HEK293 (cell line): Measurements from ENCODE around the gene CCDC160.

Source experiments
- CTCF ChIA-PET: fragments of 350-600 bp; formaldehyde crosslinking; extraction: SDS; loops from one replicate; lab custom pipeline; 2021; ENCODE audit warnings: antibody characterized with exemption; lab: Yijun Ruan, JAX
- POLR2A ChIA-PET: fragments of 300-600 bp; formaldehyde crosslinking; extraction: SDS; loops from one replicate; lab custom pipeline; 2020; ENCODE audit warnings: antibody characterized with exemption, inconsistent platforms; lab: Yijun Ruan, JAX
- H3K27ac ChIP-seq: fragments of 200-500 bp; sonication (Bioruptor generic); 2 replicates; pipeline ENCODE4 v1.5.1; 2014; ENCODE audit warnings: low read depth, low read length, control low read depth, inconsistent platforms; ENCODE audit errors: extremely low read depth
- H3K36me3 ChIP-seq, 2 experiments: fragments of 200-500 bp in 1 of 2; sonication (Bioruptor generic) in 1 of 2; 1 replicate in 1 of 2; 2 replicates in 1 of 2; pipeline ENCODE4 v1.5.1; 2014 to 2017; ENCODE audit warnings: inconsistent platforms in 2 of 2, low read length in 2 of 2; ENCODE audit not compliant: control insufficient read depth in 2 of 2, insufficient read depth in 1 of 2
- H3K4me1 ChIP-seq: fragments of 200-500 bp; sonication (Bioruptor generic); 2 replicates; pipeline ENCODE4 v1.5.1; 2014; ENCODE audit warnings: mild to moderate bottlenecking, low read length, inconsistent platforms; ENCODE audit not compliant: control insufficient read depth, insufficient read depth
- H3K4me3 ChIP-seq: 2 replicates; pipeline ENCODE4 v1.5.1; 2011; ENCODE audit warnings: low read depth, mild to moderate bottlenecking, control low read depth, low read length, moderate library complexity
- H3K9me3 ChIP-seq: fragments of 200-500 bp; sonication (Bioruptor generic); 2 replicates; pipeline ENCODE4 v1.5.1; 2014; ENCODE audit warnings: low read depth, low read length, inconsistent platforms; ENCODE audit not compliant: control insufficient read depth, insufficient read depth
- GLI2 ChIP-seq: fragments of 450-650 bp; formaldehyde crosslinking; IDR thresholded peaks from 2 replicates; pipeline ENCODE4; 2017; ENCODE audit warnings: missing biosample characterization, missing genetic modification characterization, low read depth, borderline replicate concordance
- INSM2 ChIP-seq: fragments of 450-650 bp; formaldehyde crosslinking; IDR thresholded peaks from 2 replicates; pipeline ENCODE4 v1.5.1; 2016; ENCODE audit warnings: missing biosample characterization, missing genetic modification characterization
- KLF9 ChIP-seq: fragments of 450-650 bp; formaldehyde crosslinking; IDR thresholded peaks from 2 replicates; pipeline ENCODE4 v1.5.1; 2016; ENCODE audit warnings: missing biosample characterization, missing genetic modification characterization, low read depth
- YY2 ChIP-seq: fragments of 450-650 bp; formaldehyde crosslinking; IDR thresholded peaks from 2 replicates; pipeline ENCODE4 v1.5.1; 2016; ENCODE audit warnings: missing biosample characterization, missing genetic modification characterization
- ZFHX2 ChIP-seq: fragments of 450-650 bp; formaldehyde crosslinking; conservative IDR thresholded peaks from 2 replicates; pipeline ENCODE4 v1.5.1; 2016; ENCODE audit warnings: missing biosample characterization, missing genetic modification characterization
- ZNF133 ChIP-seq: fragments of 450-650 bp; formaldehyde crosslinking; IDR thresholded peaks from 2 replicates; pipeline ENCODE4 v1.5.1; 2016; ENCODE audit warnings: missing biosample characterization, missing genetic modification characterization
- ZNF146 ChIP-seq: fragments of 450-650 bp; formaldehyde crosslinking; IDR thresholded peaks from 2 replicates; pipeline ENCODE4 v1.5.1; 2016; ENCODE audit warnings: missing biosample characterization, missing genetic modification characterization
- ZNF175 ChIP-seq: fragments of 450-650 bp; formaldehyde crosslinking; IDR thresholded peaks from 2 replicates; pipeline ENCODE4 v1.5.1; 2016; ENCODE audit warnings: missing biosample characterization, missing genetic modification characterization
- ZNF18 ChIP-seq: fragments of 450-650 bp; formaldehyde crosslinking; IDR thresholded peaks from 2 replicates; pipeline ENCODE4 v1.5.1; 2016; ENCODE audit warnings: missing biosample characterization, missing genetic modification characterization
- ZNF266 ChIP-seq: fragments of 450-650 bp; formaldehyde crosslinking; IDR thresholded peaks from 2 replicates; pipeline ENCODE4 v1.5.1; 2016; ENCODE audit warnings: missing biosample characterization, missing genetic modification characterization, low read depth
- ZNF292 ChIP-seq: fragments of 450-650 bp; formaldehyde crosslinking; IDR thresholded peaks from 2 replicates; pipeline ENCODE4 v1.5.1; 2016; ENCODE audit warnings: low read depth, missing biosample characterization, missing genetic modification characterization, borderline replicate concordance
- ZNF302 ChIP-seq: fragments of 450-650 bp; formaldehyde crosslinking; IDR thresholded peaks from 2 replicates; pipeline ENCODE4 v1.5.1; 2016; ENCODE audit warnings: missing biosample characterization, missing genetic modification characterization, low read depth
- ZNF391 ChIP-seq: fragments of 450-650 bp; formaldehyde crosslinking; IDR thresholded peaks from 2 replicates; pipeline ENCODE4 v1.5.1; 2016; ENCODE audit warnings: low read depth, missing biosample characterization, missing genetic modification characterization, borderline replicate concordance
- ZNF596 ChIP-seq: fragments of 450-650 bp; IDR thresholded peaks from 2 replicates; pipeline ENCODE4 v1.5.0; 2018; ENCODE audit warnings: missing biosample characterization, mild to moderate bottlenecking, missing genetic modification characterization, moderate library complexity
- ZNF777 ChIP-seq: fragments of 450-650 bp; formaldehyde crosslinking; IDR thresholded peaks from 2 replicates; pipeline ENCODE4 v1.5.1; 2017; ENCODE audit warnings: missing biosample characterization, missing genetic modification characterization, borderline replicate concordance
- ZNF843 ChIP-seq: fragments of 450-650 bp; formaldehyde crosslinking; IDR thresholded peaks from 2 replicates; pipeline ENCODE4 v1.5.1; 2016; ENCODE audit warnings: missing biosample characterization, missing genetic modification characterization
- TF ChIP-seq, protein P1 (sequence below): fragments of 450-650 bp; formaldehyde crosslinking; IDR thresholded peaks from 2 replicates; pipeline ENCODE4; 2016; ENCODE audit warnings: missing biosample characterization, missing genetic modification characterization
- TF ChIP-seq, protein P2 (sequence below): fragments of 450-650 bp; formaldehyde crosslinking; IDR thresholded peaks from 2 replicates; pipeline ENCODE4 v1.5.1; 2016; ENCODE audit warnings: missing biosample characterization, missing genetic modification characterization
- TF ChIP-seq, protein P3 (sequence below): fragments of 450-650 bp; formaldehyde crosslinking; IDR thresholded peaks from 2 replicates; pipeline ENCODE4 v1.5.1; 2016; ENCODE audit warnings: missing biosample characterization, missing genetic modification characterization
- TF ChIP-seq, protein P4 (sequence below): fragments of 450-650 bp; formaldehyde crosslinking; conservative IDR thresholded peaks from 2 replicates; pipeline ENCODE4 v1.5.1; 2016; ENCODE audit warnings: low read depth, missing biosample characterization, missing genetic modification characterization
- TF ChIP-seq, protein P5 (sequence below): fragments of 450-650 bp; formaldehyde crosslinking; IDR thresholded peaks from 2 replicates; pipeline ENCODE4 v1.5.1; 2017; ENCODE audit warnings: missing biosample characterization, missing genetic modification characterization
- TF ChIP-seq, protein P6 (sequence below): IDR thresholded peaks from 2 replicates; pipeline ENCODE4 v1.6.1; 2011; ENCODE audit warnings: mild to moderate bottlenecking, low read depth, low read length, borderline replicate concordance

Gene CCDC160

GRCh38 chrX:134287346-134287745 is 50.4 kb downstream of the CCDC160 start:
- TF ChIP-seq, protein P1, sequence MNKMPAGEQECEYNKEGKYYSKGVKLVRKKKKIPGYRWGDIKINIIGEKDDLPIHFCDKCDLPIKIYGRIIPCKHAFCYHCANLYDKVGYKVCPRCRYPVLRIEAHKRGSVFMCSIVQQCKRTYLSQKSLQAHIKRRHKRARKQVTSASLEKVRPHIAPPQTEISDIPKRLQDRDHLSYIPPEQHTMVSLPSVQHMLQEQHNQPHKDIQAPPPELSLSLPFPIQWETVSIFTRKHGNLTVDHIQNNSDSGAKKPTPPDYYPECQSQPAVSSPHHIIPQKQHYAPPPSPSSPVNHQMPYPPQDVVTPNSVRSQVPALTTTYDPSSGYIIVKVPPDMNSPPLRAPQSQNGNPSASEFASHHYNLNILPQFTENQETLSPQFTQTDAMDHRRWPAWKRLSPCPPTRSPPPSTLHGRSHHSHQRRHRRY (tag by site-specific recombination): no peak
- TF ChIP-seq ZNF843 (tag by site-specific recombination): no peak
- TF ChIP-seq INSM2 (tag by site-specific recombination): no peak
- TF ChIP-seq, protein P2, sequence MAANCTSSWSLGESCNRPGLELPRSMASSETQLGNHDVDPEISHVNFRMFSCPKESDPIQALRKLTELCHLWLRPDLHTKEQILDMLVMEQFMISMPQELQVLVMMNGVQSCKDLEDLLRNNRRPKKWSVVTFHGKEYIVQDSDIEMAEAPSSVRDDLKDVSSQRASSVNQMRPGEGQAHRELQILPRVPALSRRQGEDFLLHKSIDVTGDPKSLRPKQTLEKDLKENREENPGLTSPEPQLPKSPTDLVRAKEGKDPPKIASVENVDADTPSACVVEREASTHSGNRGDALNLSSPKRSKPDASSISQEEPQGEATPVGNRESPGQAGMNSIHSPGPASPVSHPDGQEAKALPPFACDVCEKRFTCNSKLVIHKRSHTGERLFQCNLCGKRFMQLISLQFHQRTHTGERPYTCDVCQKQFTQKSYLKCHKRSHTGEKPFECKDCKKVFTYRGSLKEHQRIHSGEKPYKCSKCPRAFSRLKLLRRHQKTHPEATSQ (tag by site-specific recombination): no peak
- TF ChIP-seq ZNF302 (tag by site-specific recombination): no peak
- no peak overlapping the region for H3K27ac ChIP-seq
- POLR2A ChIA-PET: no interaction called here
- H3K4me3 ChIP-seq: no peak overlapping the region
- no peaks in the 10 kb centered on the region; the same call in none of the 2 replicates for H3K9me3 ChIP-seq
- H3K36me3 ChIP-seq: no peaks in the 10 kb centered on the region
- CTCF ChIA-PET: no interaction called here
- no peaks in the 10 kb centered on the region for H3K4me1 ChIP-seq

DNA sequence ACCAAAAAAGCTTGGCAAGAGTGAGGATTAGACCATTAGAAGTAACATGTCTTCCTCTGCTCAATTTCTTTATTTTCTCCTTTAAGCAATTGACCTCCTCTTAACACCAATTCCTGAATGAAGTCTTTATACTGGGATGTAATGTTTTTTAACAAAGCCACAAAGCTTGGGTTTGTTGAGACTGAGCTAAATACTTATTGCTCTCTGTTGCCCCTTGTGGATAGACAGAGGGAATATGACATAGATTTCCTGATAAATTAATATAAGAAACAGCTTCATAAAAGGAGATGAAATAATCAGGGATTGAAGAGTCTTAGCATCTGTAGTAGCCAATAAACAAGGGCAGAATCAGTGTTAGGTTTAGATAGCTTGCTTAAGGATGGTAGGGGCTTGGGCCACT is 57.6 kb downstream of the CCDC160 start:
- Histone ChIP-seq H3K27ac (no peak overlapping the region), H3K4me1 (no peaks in the 10 kb centered on the region), H3K4me3 (no peak overlapping the region), H3K9me3 (no peaks in the 10 kb centered on the region; the same call in 1 of the 2 replicates), H3K36me3 (no peaks in the 10 kb centered on the region)
- CTCF ChIA-PET: interaction anchor here (0.7 to 1.8 kb wide), 6 partner anchors 10 to 90 kb away, joined by 3 to 8 read pairs (median 4); no protein-coding TSS in a partner anchor
- POLR2A ChIA-PET: no interaction called here
- TF ChIP-seq, protein P3, sequence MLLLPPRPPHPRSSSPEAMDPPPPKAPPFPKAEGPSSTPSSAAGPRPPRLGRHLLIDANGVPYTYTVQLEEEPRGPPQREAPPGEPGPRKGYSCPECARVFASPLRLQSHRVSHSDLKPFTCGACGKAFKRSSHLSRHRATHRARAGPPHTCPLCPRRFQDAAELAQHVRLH: no peak
- TF ChIP-seq YY2 (tag by site-specific recombination) (no peak), ZFHX2 (tag by site-specific recombination) (no peak), ZNF266 (tag by site-specific recombination) (no peak), ZNF146 (tag by site-specific recombination) (no peak), ZNF175 (tag by site-specific recombination) (no peak), KLF9 (tag by site-specific recombination) (no peak), ZNF596 (tag by site-specific recombination) (no peak), ZNF777 (tag by site-specific recombination) (no peak), GLI2 (no peak), ZNF391 (tag by site-specific recombination) (no peak), ZNF18 (tag by site-specific recombination) (no peak), ZNF292 (tag by site-specific recombination) (no peak), ZNF133 (tag by site-specific recombination) (no peak)
- TF ChIP-seq, protein P4, sequence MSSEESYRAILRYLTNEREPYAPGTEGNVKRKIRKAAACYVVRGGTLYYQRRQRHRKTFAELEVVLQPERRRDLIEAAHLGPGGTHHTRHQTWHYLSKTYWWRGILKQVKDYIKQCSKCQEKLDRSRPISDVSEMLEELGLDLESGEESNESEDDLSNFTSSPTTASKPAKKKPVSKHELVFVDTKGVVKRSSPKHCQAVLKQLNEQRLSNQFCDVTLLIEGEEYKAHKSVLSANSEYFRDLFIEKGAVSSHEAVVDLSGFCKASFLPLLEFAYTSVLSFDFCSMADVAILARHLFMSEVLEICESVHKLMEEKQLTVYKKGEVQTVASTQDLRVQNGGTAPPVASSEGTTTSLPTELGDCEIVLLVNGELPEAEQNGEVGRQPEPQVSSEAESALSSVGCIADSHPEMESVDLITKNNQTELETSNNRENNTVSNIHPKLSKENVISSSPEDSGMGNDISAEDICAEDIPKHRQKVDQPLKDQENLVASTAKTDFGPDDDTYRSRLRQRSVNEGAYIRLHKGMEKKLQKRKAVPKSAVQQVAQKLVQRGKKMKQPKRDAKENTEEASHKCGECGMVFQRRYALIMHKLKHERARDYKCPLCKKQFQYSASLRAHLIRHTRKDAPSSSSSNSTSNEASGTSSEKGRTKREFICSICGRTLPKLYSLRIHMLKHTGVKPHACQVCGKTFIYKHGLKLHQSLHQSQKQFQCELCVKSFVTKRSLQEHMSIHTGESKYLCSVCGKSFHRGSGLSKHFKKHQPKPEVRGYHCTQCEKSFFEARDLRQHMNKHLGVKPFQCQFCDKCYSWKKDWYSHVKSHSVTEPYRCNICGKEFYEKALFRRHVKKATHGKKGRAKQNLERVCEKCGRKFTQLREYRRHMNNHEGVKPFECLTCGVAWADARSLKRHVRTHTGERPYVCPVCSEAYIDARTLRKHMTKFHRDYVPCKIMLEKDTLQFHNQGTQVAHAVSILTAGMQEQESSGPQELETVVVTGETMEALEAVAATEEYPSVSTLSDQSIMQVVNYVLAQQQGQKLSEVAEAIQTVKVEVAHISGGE (tag by site-specific recombination): no peak
- TF ChIP-seq, protein P5, sequence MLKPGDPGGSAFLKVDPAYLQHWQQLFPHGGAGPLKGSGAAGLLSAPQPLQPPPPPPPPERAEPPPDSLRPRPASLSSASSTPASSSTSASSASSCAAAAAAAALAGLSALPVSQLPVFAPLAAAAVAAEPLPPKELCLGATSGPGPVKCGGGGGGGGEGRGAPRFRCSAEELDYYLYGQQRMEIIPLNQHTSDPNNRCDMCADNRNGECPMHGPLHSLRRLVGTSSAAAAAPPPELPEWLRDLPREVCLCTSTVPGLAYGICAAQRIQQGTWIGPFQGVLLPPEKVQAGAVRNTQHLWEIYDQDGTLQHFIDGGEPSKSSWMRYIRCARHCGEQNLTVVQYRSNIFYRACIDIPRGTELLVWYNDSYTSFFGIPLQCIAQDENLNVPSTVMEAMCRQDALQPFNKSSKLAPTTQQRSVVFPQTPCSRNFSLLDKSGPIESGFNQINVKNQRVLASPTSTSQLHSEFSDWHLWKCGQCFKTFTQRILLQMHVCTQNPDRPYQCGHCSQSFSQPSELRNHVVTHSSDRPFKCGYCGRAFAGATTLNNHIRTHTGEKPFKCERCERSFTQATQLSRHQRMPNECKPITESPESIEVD (tag by site-specific recombination): no peak
- TF ChIP-seq, protein P6, sequence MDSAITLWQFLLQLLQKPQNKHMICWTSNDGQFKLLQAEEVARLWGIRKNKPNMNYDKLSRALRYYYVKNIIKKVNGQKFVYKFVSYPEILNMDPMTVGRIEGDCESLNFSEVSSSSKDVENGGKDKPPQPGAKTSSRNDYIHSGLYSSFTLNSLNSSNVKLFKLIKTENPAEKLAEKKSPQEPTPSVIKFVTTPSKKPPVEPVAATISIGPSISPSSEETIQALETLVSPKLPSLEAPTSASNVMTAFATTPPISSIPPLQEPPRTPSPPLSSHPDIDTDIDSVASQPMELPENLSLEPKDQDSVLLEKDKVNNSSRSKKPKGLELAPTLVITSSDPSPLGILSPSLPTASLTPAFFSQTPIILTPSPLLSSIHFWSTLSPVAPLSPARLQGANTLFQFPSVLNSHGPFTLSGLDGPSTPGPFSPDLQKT: no peak
